ENCODE data around the gene RNLS.

The RNLS gene

DNA sequence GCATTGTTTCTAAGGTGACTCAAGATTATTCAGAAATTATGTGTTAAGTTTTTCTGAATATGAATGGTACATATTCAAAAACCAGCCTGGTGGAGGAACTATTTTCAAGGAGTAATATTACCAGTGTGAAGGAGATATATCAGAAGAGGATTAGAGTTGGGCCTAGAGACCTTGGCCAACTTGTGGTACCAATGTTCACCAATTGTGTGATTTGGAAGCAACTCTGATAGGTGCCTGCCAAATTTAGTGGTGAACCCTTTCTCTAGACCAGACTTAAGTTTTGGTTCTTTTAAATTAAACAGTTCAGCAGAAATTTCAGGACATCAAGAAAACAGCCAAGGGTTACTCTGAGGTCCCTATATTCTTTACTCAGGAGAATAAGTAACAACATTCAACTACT, 88.6 kb downstream of the RNLS start:
- Histone ChIP-seq H3K27ac (ENCODE audit: low read depth, low read length) (no peak overlapping the region), H3K4me3 (ENCODE audit: insufficient read depth, low read length, poor library complexity, severe bottlenecking) (no peak overlapping the region), H3K36me3 (ENCODE audit: low read length) (no peaks in the 10 kb centered on the region), H2AFZ (ENCODE audit: low read depth, low read length, severe bottlenecking) (no peak overlapping the region), H3K9ac (ENCODE audit: low read length) (no peak overlapping the region), H4K20me1 (ENCODE audit: low read depth, low read length) (no peaks in the 10 kb centered on the region), H3F3A (ENCODE audit: insufficient read depth) (no peaks in the 10 kb centered on the region), H3K9me3 (ENCODE audit: insufficient read depth, low read length) (no peaks in the 10 kb centered on the region), H3K9me2 (replicated peaks; ENCODE audit: insufficient read depth, low read length) (no peaks in the 10 kb centered on the region), H3K4me2 (ENCODE audit: low read depth, low read length, poor library complexity, severe bottlenecking) (no peak overlapping the region), H3K79me2 (ENCODE audit: insufficient read depth, low read length) (no peaks in the 10 kb centered on the region), H3K27me3 (ENCODE audit: low read length) (no peaks in the 10 kb centered on the region)
- TF ChIP-seq, protein P1, sequence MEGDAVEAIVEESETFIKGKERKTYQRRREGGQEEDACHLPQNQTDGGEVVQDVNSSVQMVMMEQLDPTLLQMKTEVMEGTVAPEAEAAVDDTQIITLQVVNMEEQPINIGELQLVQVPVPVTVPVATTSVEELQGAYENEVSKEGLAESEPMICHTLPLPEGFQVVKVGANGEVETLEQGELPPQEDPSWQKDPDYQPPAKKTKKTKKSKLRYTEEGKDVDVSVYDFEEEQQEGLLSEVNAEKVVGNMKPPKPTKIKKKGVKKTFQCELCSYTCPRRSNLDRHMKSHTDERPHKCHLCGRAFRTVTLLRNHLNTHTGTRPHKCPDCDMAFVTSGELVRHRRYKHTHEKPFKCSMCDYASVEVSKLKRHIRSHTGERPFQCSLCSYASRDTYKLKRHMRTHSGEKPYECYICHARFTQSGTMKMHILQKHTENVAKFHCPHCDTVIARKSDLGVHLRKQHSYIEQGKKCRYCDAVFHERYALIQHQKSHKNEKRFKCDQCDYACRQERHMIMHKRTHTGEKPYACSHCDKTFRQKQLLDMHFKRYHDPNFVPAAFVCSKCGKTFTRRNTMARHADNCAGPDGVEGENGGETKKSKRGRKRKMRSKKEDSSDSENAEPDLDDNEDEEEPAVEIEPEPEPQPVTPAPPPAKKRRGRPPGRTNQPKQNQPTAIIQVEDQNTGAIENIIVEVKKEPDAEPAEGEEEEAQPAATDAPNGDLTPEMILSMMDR (IDR thresholded peaks at IDR 0.05; ENCODE audit: insufficient read depth, low read length, poor library complexity, severe bottlenecking) = no peak

DNA sequence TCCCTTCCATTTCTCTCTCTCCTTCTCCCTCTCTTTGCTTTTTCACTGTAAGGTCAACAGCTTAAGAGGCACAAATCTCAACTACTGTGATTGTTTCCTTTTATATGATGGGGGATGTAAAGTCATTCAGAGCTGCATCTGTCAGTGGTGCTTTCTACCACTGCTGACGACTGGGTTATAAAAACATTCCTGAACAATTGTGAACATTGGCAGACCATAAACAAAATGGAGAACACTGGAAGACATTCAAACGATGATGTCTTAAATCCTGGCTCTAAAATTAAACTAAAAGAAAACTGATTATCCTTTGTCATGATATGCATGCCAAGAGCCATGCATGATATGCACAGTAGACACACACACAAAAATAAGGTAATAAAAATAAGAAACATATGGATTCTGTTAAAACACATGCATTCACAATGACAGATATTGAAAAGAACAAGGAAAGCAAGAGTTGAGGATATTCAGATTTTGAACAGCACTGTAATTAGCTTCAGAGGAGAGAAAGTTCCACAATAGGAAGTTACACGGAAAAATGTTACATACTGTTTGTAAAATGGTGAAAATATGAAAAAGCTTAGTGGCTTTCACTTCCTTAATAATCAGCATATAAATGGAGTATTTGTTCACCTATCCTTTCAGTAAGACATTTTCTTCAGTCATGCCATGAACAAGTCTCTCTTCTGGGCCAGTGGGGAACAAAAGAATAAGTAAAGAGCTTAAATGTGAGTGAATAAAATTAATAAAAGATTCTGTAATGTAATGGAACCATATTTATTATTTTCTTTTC, 89.2 kb downstream of the RNLS start:
- H4K20me1 ChIP-seq (ENCODE audit: low read depth, low read length) = no peaks in the 10 kb centered on the region
- H3K4me2 ChIP-seq (ENCODE audit: low read depth, low read length, poor library complexity, severe bottlenecking) = no peak overlapping the region
- no peaks in the 10 kb centered on the region for H3K27me3 ChIP-seq (ENCODE audit: low read length)
- H2AFZ ChIP-seq (ENCODE audit: low read depth, low read length, severe bottlenecking) = no peak overlapping the region
- no peak overlapping the region for H3K9ac ChIP-seq (ENCODE audit: low read length)
- no peaks in the 10 kb centered on the region for H3K36me3 ChIP-seq (ENCODE audit: low read length)
- no peak overlapping the region for H3K4me3 ChIP-seq (ENCODE audit: insufficient read depth, low read length, poor library complexity, severe bottlenecking)
- no peaks in the 10 kb centered on the region for H3F3A ChIP-seq (ENCODE audit: insufficient read depth)
- H3K27ac ChIP-seq (ENCODE audit: low read depth, low read length) = no peak overlapping the region
- no peaks in the 10 kb centered on the region for H3K9me2 ChIP-seq (replicated peaks; ENCODE audit: insufficient read depth, low read length)
- H3K79me2 ChIP-seq (ENCODE audit: insufficient read depth, low read length) = no peaks in the 10 kb centered on the region
- TF ChIP-seq, protein P1 (IDR thresholded peaks at IDR 0.05; ENCODE audit: insufficient read depth, low read length, poor library complexity, severe bottlenecking) = no peak
- no peak for TF ChIP-seq EZH2phosphoT487 (conservative IDR thresholded peaks at IDR 0.05; ENCODE audit: low read length)
- no peaks in the 10 kb centered on the region for H3K9me3 ChIP-seq (ENCODE audit: insufficient read depth, low read length)

DNA sequence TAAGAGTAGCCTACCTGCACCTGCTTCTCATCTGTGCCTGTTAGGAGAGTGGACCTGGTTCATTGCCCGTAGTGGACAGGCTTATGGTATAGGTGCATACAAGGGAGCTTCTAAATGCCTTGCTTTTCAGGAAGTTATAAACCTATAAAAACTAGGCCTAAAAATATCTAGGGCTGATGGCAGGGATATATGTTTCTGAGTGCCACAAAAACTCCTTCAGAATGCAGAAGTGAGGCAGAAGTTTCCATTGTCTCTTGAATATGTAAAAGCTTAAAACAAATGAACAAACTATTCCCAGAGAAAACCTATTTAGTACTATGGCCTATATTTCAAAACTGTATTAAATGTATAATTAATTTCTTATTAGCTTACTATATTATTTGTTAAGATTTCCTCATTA, 91.8 kb downstream of the RNLS start:
- Histone ChIP-seq H3K4me3 (ENCODE audit: insufficient read depth, low read length, poor library complexity, severe bottlenecking) (no peak overlapping the region), H3K79me2 (ENCODE audit: insufficient read depth, low read length) (no peaks in the 10 kb centered on the region), H3K27ac (ENCODE audit: low read depth, low read length) (no peak overlapping the region), H3K9ac (ENCODE audit: low read length) (no peak overlapping the region), H3K36me3 (ENCODE audit: low read length) (no peaks in the 10 kb centered on the region), H3K4me2 (ENCODE audit: low read depth, low read length, poor library complexity, severe bottlenecking) (no peak overlapping the region), H3K9me2 (replicated peaks; ENCODE audit: insufficient read depth, low read length) (no peaks in the 10 kb centered on the region), H2AFZ (ENCODE audit: low read depth, low read length, severe bottlenecking) (no peak overlapping the region), H4K20me1 (ENCODE audit: low read depth, low read length) (no peaks in the 10 kb centered on the region), H3F3A (ENCODE audit: insufficient read depth) (no peaks in the 10 kb centered on the region), H3K27me3 (ENCODE audit: low read length) (no peaks in the 10 kb centered on the region), H3K9me3 (ENCODE audit: insufficient read depth, low read length) (no peaks in the 10 kb centered on the region)
- TF ChIP-seq, protein P1 (IDR thresholded peaks at IDR 0.05; ENCODE audit: insufficient read depth, low read length, poor library complexity, severe bottlenecking) = no peak
- TF ChIP-seq EZH2phosphoT487 (conservative IDR thresholded peaks at IDR 0.05; ENCODE audit: low read length) = no peak
